ENCODE measurements around the gene WFDC2. TPM values are rescaled to one million over a fixed set of nuclear protein-coding genes. Genes with fewer than 3 reads are reported as not detected.

The WFDC2 gene
- total RNA-seq, 1 donor from 2014 or later: 4.1 TPM

- no peaks in the 10 kb centered on the region for H3K4me1 Mint-ChIP-seq (ENCODE audit: low read depth, unreplicated experiment)
- Histone ChIP-seq H3K79me2 (ENCODE audit: insufficient read depth, low read length) (no peaks in the 10 kb centered on the region), H3K9ac (ENCODE audit: low read length) (no peak overlapping the region), H3K4me2 (ENCODE audit: low read length) (no peak overlapping the region), H2AFZ (ENCODE audit: low read depth, low read length) (no peak overlapping the region), H3K27ac (ENCODE audit: low read depth, low read length) (no peak overlapping the region), H3K4me1 (ENCODE audit: insufficient read depth, low read length) (no peaks in the 10 kb centered on the region), H3K4me3 (ENCODE audit: insufficient read depth, low read depth, low read length) (no peak overlapping the region), H4K20me1 (ENCODE audit: insufficient read depth, low read length) (no peaks in the 10 kb centered on the region), H3K36me3 (ENCODE audit: insufficient read depth, low read length) (no peaks in the 10 kb centered on the region), H3K27me3 (ENCODE audit: insufficient read depth, low read length) (peaks cover 4% of the 10 kb centered on the region), H3K9me3 (ENCODE audit: insufficient read depth, low read depth, low read length) (no peaks in the 10 kb centered on the region)
- FAIRE-seq (no peak), DNase-seq (ENCODE audit: low read depth) (no peak)
- no peaks in the 10 kb centered on the region for H3K36me3 Mint-ChIP-seq (ENCODE audit: low read depth, unreplicated experiment)
- H3K27me3 Mint-ChIP-seq (ENCODE audit: low read depth, unreplicated experiment): peaks cover 1% of the 10 kb centered on the region
- H3K27ac Mint-ChIP-seq (ENCODE audit: unreplicated experiment): no peak overlapping the region
- no peak overlapping the region for H3K4me3 Mint-ChIP-seq (ENCODE audit: unreplicated experiment)
- no peaks in the 10 kb centered on the region for H3K9me3 Mint-ChIP-seq (ENCODE audit: unreplicated experiment)
- TF ChIP-seq, protein P1, sequence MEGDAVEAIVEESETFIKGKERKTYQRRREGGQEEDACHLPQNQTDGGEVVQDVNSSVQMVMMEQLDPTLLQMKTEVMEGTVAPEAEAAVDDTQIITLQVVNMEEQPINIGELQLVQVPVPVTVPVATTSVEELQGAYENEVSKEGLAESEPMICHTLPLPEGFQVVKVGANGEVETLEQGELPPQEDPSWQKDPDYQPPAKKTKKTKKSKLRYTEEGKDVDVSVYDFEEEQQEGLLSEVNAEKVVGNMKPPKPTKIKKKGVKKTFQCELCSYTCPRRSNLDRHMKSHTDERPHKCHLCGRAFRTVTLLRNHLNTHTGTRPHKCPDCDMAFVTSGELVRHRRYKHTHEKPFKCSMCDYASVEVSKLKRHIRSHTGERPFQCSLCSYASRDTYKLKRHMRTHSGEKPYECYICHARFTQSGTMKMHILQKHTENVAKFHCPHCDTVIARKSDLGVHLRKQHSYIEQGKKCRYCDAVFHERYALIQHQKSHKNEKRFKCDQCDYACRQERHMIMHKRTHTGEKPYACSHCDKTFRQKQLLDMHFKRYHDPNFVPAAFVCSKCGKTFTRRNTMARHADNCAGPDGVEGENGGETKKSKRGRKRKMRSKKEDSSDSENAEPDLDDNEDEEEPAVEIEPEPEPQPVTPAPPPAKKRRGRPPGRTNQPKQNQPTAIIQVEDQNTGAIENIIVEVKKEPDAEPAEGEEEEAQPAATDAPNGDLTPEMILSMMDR (IDR thresholded peaks at IDR 0.05; ENCODE audit: insufficient read depth, low read depth, low read length): no peak
- no peak for TF ChIP-seq EZH2 (IDR thresholded peaks at IDR 0.05; ENCODE audit: insufficient read depth, low read length)
Measured at GRCh38 chr20:45479822-45480221, 10.3 kb downstream of the WFDC2 start.

DNA sequence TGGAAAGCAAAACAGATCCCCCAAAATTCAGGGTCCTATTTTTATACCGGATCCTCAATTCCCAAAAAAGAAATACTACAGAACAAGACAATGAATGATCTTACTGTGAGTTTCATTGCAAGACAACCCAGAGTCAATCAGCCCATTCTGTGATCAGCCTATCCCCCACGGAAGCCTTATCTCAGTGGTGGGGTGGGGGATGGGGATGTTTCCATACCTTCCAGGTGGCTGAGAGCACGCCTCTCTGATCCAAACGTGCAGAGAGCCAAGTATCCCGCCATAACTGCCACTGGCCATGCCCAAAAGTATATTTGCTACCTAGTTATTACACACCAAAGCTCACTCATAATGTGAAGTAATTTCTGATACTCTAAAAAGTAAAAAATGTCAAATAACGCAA, 15.1 kb downstream of the WFDC2 start:
- H3K36me3 Mint-ChIP-seq (ENCODE audit: low read depth, unreplicated experiment): no peaks in the 10 kb centered on the region
- H3K9me3 ChIP-seq (ENCODE audit: insufficient read depth, low read depth, low read length): no peaks in the 10 kb centered on the region
- H2AFZ ChIP-seq (ENCODE audit: low read depth, low read length): no peak overlapping the region
- peaks cover 17% of the 10 kb centered on the region for H3K27me3 ChIP-seq (ENCODE audit: insufficient read depth, low read length)
- H3K79me2 ChIP-seq (ENCODE audit: insufficient read depth, low read length): no peaks in the 10 kb centered on the region
- no peaks in the 10 kb centered on the region for H3K4me1 Mint-ChIP-seq (ENCODE audit: low read depth, unreplicated experiment)
- H3K27ac ChIP-seq (ENCODE audit: low read depth, low read length): no peak overlapping the region
- H3K4me1 ChIP-seq (ENCODE audit: insufficient read depth, low read length): no peaks in the 10 kb centered on the region
- peaks cover 7% of the 10 kb centered on the region for H3K27me3 Mint-ChIP-seq (ENCODE audit: low read depth, unreplicated experiment)
- no peak overlapping the region for H3K4me3 ChIP-seq (ENCODE audit: insufficient read depth, low read depth, low read length)
- FAIRE-seq: no peak
- no peaks in the 10 kb centered on the region for H3K9me3 Mint-ChIP-seq (ENCODE audit: unreplicated experiment)
- no peak for DNase-seq (ENCODE audit: low read depth)
- no peak overlapping the region for H3K9ac ChIP-seq (ENCODE audit: low read length)
- H3K4me3 Mint-ChIP-seq (ENCODE audit: unreplicated experiment): no peak overlapping the region
- no peak overlapping the region for H3K4me2 ChIP-seq (ENCODE audit: low read length)
- TF ChIP-seq, protein P1 (IDR thresholded peaks at IDR 0.05; ENCODE audit: insufficient read depth, low read depth, low read length): no peak
- TF ChIP-seq EZH2 (IDR thresholded peaks at IDR 0.05; ENCODE audit: insufficient read depth, low read length): no peak
- H3K36me3 ChIP-seq (ENCODE audit: insufficient read depth, low read length): no peaks in the 10 kb centered on the region
- H3K27ac Mint-ChIP-seq (ENCODE audit: unreplicated experiment): no peak overlapping the region
- no peaks in the 10 kb centered on the region for H4K20me1 ChIP-seq (ENCODE audit: insufficient read depth, low read length)

DNA sequence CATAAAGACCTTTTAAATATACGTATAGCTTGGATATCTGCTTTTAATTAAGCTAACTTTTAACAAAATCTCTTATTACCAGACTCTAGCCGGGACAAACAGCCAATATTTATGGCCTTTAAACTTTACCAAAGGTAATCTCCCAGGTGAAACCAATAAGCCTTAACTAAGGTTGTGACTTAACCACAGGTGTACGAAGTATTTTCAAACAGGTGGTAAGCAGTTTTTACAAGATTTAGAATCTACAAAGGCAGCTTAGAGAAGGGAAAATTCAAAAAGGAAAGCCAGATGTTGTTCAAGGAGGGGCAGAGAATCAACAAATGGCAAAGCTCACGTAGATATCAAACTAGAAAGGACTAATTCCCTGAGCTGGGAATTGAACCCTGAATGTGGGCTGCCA, 15.8 kb downstream of the WFDC2 start:
- TF ChIP-seq, protein P1 (IDR thresholded peaks at IDR 0.05; ENCODE audit: insufficient read depth, low read depth, low read length): no peak
- TF ChIP-seq EZH2 (IDR thresholded peaks at IDR 0.05; ENCODE audit: insufficient read depth, low read length): no peak
- no peak for FAIRE-seq
- Histone ChIP-seq H3K4me2 (ENCODE audit: low read length) (no peak overlapping the region), H3K27ac (ENCODE audit: low read depth, low read length) (no peak overlapping the region), H4K20me1 (ENCODE audit: insufficient read depth, low read length) (no peaks in the 10 kb centered on the region), H3K4me1 (ENCODE audit: insufficient read depth, low read length) (no peaks in the 10 kb centered on the region), H3K27me3 (ENCODE audit: insufficient read depth, low read length) (peaks cover 17% of the 10 kb centered on the region), H3K36me3 (ENCODE audit: insufficient read depth, low read length) (no peaks in the 10 kb centered on the region), H3K9ac (ENCODE audit: low read length) (no peak overlapping the region), H3K4me3 (ENCODE audit: insufficient read depth, low read depth, low read length) (no peak overlapping the region), H3K9me3 (ENCODE audit: insufficient read depth, low read depth, low read length) (no peaks in the 10 kb centered on the region), H3K79me2 (ENCODE audit: insufficient read depth, low read length) (no peaks in the 10 kb centered on the region), H2AFZ (ENCODE audit: low read depth, low read length) (no peak overlapping the region)
- Mint-ChIP-seq H3K9me3 (ENCODE audit: unreplicated experiment) (no peaks in the 10 kb centered on the region), H3K36me3 (ENCODE audit: low read depth, unreplicated experiment) (no peaks in the 10 kb centered on the region), H3K27me3 (ENCODE audit: low read depth, unreplicated experiment) (peaks cover 7% of the 10 kb centered on the region), H3K4me3 (ENCODE audit: unreplicated experiment) (no peak overlapping the region), H3K4me1 (ENCODE audit: low read depth, unreplicated experiment) (no peaks in the 10 kb centered on the region), H3K27ac (ENCODE audit: unreplicated experiment) (no peak overlapping the region)
- no peak for DNase-seq (ENCODE audit: low read depth)

All from astrocyte (in vitro differentiated cells and primary cell).